ENCODE data around the gene SCEL. TPM values are rescaled to one million over a fixed set of nuclear protein-coding genes. Genes with fewer than 3 reads are reported as not detected.

The SCEL gene
- polyA plus RNA-seq, 2 of the 4 experiments (the other 2 are of a cell fraction) = 0.06 to 1.4 TPM

DNA sequence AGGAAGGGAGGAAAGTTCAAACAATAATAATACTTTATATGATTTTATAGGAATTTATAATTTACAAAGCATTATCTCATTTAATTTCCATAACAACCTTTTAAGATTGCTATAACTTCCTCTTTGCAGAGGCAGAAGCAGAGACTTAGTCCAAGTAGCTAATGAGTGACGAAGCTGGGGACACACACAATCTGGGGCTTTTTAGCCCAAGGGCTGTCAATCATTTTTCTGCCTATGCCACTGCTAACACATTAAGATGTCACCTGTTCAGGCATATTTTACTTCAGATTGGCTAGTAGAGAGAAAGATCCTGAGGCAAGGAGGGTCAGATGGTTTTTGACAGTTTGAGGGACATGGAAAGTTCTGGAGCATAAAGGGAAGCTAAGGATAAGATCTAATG is 12.6 kb downstream of the SCEL start:
- ChIA-PET POLR2A (no interaction called here), CTCF (interaction anchor here (0.6 to 0.7 kb wide), 2 partner anchors 17 to 111 kb away, joined by 3 read pairs; no protein-coding TSS in a partner anchor)
- DNase-seq (ENCODE audit: low read depth in 1 of 2, low spot score in 1 of 2) (no peak), FAIRE-seq (no peak), ATAC-seq (no peak)
- TF ChIP-seq KDM1A (IDR thresholded peaks at IDR 0.05; ENCODE audit: low read depth) (no peak), EHMT2 (IDR thresholded peaks at IDR 0.05; ENCODE audit: low read depth) (no peak), RNF2 (IDR thresholded peaks at IDR 0.05; ENCODE audit: borderline replicate concordance, low read depth) (no peak), KDM5A (IDR thresholded peaks at IDR 0.05) (no peak), EP300 (IDR thresholded peaks at IDR 0.05) (no peak), HOXA7 (CRISPR knock-in tag; IDR thresholded peaks at IDR 0.05) (no peak)
- TF ChIP-seq, protein P1, sequence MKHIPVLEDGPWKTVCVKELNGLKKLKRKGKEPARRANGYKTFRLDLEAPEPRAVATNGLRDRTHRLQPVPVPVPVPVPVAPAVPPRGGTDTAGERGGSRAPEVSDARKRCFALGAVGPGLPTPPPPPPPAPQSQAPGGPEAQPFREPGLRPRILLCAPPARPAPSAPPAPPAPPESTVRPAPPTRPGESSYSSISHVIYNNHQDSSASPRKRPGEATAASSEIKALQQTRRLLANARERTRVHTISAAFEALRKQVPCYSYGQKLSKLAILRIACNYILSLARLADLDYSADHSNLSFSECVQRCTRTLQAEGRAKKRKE (CRISPR knock-in tag; IDR thresholded peaks at IDR 0.05; ENCODE audit: low read depth) = no peak
- H3K9me3 ChIP-seq = no peaks in the 10 kb centered on the region
- H3K4me3 ChIP-seq = no peak overlapping the region
- H3K4me1 ChIP-seq = peaks cover 6% of the 10 kb centered on the region; the same call in 1 of the 3 replicates
- H3K27ac ChIP-seq = no peak overlapping the region
- WGBS (ENCODE audit: missing lambda C conversion rate) = 84% methylated on average over 1 of the region's 1 CpG
- no peak overlapping the region for H3K4me2 ChIP-seq

DNA sequence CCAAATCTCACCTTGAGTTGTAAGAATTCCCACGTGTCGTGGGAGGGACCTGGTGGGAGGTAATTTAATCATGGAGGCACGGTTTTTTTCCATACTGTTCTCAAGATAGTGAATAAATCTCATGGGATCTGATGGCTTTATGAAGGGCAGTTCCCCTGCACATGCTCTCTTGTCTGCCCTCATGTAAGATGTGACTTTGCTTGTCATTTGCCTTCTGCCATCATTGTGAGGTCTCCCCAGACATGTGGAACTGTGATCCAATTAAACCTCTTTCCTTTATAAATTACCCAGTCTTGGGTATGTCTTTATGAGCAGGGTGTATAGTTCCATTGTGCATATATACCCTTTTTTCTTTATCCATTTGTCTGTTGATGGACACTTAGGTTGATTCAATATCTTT is 13.1 kb downstream of the SCEL start:
- Histone ChIP-seq H3K27ac (no peak overlapping the region), H3K4me1 (peaks cover 6% of the 10 kb centered on the region; the same call in 1 of the 3 replicates), H3K4me2 (no peak overlapping the region), H3K4me3 (no peak overlapping the region), H3K9me3 (no peaks in the 10 kb centered on the region)
- no peak for DNase-seq (ENCODE audit: low read depth in 1 of 2, low spot score in 1 of 2)
- WGBS (ENCODE audit: missing lambda C conversion rate) = 55% methylated on average over 3 of the region's 3 CpGs
- no peak for FAIRE-seq
- ATAC-seq = no peak
- TF ChIP-seq EP300 (IDR thresholded peaks at IDR 0.05) (no peak), POLR2A (IDR thresholded peaks at IDR 0.05; ENCODE audit: low read length) (no peak), NR3C1 (IDR thresholded peaks at IDR 0.05) (no peak), KDM1A (IDR thresholded peaks at IDR 0.05; ENCODE audit: low read depth) (no peak), TFCP2L1 (CRISPR knock-in tag; IDR thresholded peaks at IDR 0.05) (no peak), SREBF2 (IDR thresholded peaks at IDR 0.05) (no peak), RCOR1 (IDR thresholded peaks at IDR 0.05; ENCODE audit: low read depth, low read length) (no peak), HDAC2 (IDR thresholded peaks at IDR 0.05) (no peak)
- TF ChIP-seq, protein P2, sequence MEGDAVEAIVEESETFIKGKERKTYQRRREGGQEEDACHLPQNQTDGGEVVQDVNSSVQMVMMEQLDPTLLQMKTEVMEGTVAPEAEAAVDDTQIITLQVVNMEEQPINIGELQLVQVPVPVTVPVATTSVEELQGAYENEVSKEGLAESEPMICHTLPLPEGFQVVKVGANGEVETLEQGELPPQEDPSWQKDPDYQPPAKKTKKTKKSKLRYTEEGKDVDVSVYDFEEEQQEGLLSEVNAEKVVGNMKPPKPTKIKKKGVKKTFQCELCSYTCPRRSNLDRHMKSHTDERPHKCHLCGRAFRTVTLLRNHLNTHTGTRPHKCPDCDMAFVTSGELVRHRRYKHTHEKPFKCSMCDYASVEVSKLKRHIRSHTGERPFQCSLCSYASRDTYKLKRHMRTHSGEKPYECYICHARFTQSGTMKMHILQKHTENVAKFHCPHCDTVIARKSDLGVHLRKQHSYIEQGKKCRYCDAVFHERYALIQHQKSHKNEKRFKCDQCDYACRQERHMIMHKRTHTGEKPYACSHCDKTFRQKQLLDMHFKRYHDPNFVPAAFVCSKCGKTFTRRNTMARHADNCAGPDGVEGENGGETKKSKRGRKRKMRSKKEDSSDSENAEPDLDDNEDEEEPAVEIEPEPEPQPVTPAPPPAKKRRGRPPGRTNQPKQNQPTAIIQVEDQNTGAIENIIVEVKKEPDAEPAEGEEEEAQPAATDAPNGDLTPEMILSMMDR (IDR thresholded peaks at IDR 0.05) = no peak
- TF ChIP-seq, protein P3, sequence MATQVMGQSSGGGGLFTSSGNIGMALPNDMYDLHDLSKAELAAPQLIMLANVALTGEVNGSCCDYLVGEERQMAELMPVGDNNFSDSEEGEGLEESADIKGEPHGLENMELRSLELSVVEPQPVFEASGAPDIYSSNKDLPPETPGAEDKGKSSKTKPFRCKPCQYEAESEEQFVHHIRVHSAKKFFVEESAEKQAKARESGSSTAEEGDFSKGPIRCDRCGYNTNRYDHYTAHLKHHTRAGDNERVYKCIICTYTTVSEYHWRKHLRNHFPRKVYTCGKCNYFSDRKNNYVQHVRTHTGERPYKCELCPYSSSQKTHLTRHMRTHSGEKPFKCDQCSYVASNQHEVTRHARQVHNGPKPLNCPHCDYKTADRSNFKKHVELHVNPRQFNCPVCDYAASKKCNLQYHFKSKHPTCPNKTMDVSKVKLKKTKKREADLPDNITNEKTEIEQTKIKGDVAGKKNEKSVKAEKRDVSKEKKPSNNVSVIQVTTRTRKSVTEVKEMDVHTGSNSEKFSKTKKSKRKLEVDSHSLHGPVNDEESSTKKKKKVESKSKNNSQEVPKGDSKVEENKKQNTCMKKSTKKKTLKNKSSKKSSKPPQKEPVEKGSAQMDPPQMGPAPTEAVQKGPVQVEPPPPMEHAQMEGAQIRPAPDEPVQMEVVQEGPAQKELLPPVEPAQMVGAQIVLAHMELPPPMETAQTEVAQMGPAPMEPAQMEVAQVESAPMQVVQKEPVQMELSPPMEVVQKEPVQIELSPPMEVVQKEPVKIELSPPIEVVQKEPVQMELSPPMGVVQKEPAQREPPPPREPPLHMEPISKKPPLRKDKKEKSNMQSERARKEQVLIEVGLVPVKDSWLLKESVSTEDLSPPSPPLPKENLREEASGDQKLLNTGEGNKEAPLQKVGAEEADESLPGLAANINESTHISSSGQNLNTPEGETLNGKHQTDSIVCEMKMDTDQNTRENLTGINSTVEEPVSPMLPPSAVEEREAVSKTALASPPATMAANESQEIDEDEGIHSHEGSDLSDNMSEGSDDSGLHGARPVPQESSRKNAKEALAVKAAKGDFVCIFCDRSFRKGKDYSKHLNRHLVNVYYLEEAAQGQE (IDR thresholded peaks at IDR 0.05) = no peak
- TF ChIP-seq, protein P4, sequence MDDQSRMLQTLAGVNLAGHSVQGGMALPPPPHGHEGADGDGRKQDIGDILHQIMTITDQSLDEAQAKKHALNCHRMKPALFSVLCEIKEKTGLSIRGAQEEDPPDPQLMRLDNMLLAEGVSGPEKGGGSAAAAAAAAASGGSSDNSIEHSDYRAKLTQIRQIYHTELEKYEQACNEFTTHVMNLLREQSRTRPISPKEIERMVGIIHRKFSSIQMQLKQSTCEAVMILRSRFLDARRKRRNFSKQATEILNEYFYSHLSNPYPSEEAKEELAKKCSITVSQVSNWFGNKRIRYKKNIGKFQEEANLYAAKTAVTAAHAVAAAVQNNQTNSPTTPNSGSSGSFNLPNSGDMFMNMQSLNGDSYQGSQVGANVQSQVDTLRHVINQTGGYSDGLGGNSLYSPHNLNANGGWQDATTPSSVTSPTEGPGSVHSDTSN (IDR thresholded peaks at IDR 0.05) = no peak
- POLR2A ChIA-PET = no interaction called here
- CTCF ChIA-PET = no interaction called here

DNA sequence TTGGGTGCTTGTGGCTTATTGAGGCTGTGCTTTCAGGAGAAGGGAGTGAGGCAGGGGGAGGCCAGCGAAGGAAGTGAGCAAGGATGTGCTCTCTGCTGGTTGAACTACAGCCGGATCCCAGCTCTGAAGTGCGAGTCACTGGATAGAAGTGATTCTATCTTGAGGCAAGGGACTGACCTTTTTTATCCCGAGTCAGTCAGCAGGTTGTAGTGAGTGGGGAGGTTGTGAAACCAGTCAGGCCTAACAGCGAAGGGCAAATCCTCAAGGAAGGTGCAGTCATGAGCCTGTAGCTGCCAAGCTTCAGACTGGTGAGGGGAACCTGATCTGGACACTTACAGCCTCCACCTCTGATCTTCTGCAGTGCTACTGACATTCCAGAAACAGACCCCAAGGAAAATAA is 18.6 kb downstream of the SCEL start:
- no peak for FAIRE-seq
- no peak overlapping the region for H3K27ac ChIP-seq
- no peaks in the 10 kb centered on the region for H3K4me1 ChIP-seq
- H3K4me2 ChIP-seq = no peak overlapping the region
- ChIA-PET CTCF (interaction anchor here (1.1 to 1.4 kb wide), 3 partner anchors 11 to 61 kb away, joined by 3 to 4 read pairs (median 3); no protein-coding TSS in a partner anchor), POLR2A (no interaction called here)
- no peak overlapping the region for H3K4me3 ChIP-seq
- H3K9me3 ChIP-seq = no peaks in the 10 kb centered on the region
- ATAC-seq = no peak
- WGBS (ENCODE audit: missing lambda C conversion rate) = 61% methylated on average over 5 of the region's 5 CpGs
- DNase-seq (ENCODE audit: low read depth in 1 of 2, low spot score in 1 of 2) = no peak
- TF ChIP-seq TFCP2L1 (CRISPR knock-in tag; IDR thresholded peaks at IDR 0.05) = no peak
- no peak for TF ChIP-seq SMC3 (IDR thresholded peaks at IDR 0.05)
- TF ChIP-seq MAFK (IDR thresholded peaks at IDR 0.05; ENCODE audit: partially characterized antibody) = no peak
- no peak for TF ChIP-seq RNF2 (IDR thresholded peaks at IDR 0.05; ENCODE audit: borderline replicate concordance, low read depth)
- TF ChIP-seq, protein P5, sequence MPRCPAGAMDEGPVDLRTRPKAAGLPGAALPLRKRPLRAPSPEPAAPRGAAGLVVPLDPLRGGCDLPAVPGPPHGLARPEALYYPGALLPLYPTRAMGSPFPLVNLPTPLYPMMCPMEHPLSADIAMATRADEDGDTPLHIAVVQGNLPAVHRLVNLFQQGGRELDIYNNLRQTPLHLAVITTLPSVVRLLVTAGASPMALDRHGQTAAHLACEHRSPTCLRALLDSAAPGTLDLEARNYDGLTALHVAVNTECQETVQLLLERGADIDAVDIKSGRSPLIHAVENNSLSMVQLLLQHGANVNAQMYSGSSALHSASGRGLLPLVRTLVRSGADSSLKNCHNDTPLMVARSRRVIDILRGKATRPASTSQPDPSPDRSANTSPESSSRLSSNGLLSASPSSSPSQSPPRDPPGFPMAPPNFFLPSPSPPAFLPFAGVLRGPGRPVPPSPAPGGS (IDR thresholded peaks at IDR 0.05) = no peak
- TF ChIP-seq, protein P6, sequence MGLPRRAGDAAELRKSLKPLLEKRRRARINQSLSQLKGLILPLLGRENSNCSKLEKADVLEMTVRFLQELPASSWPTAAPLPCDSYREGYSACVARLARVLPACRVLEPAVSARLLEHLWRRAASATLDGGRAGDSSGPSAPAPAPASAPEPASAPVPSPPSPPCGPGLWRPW (IDR thresholded peaks at IDR 0.05) = no peak
- TF ChIP-seq, protein P1 (CRISPR knock-in tag; IDR thresholded peaks at IDR 0.05; ENCODE audit: low read depth) = no peak
- no peak for TF ChIP-seq GATA3 (IDR thresholded peaks at IDR 0.05; ENCODE audit: borderline replicate concordance)
- TF ChIP-seq KDM1A (IDR thresholded peaks at IDR 0.05; ENCODE audit: low read depth) = no peak
- no peak for TF ChIP-seq RARB (CRISPR knock-in tag; IDR thresholded peaks at IDR 0.05)
- no peak for TF ChIP-seq POLR2AphosphoS2 (conservative IDR thresholded peaks at IDR 0.05; ENCODE audit: low read length)
- TF ChIP-seq HOXB13 (CRISPR knock-in tag; IDR thresholded peaks at IDR 0.05; ENCODE audit: low read depth) = no peak
